Stimulated activated naive CD8-positive, alpha-beta T cell treated with anti-CD3 and anti-CD28 coated beads, Interleukin-15, amount 100 ng/mL, for 72 hours (primary cell): Measurements from ENCODE around the gene ASPHD2.

ENCODE experiments used
- ATAC-seq: fragments of 150-1000 bp; cut with Tn5 transposase; 2 replicates; pipeline ENCODE4 v1.10.0; 2021; ENCODE audit warnings: mild to moderate bottlenecking, moderate library complexity
- DNase-seq, 2 donors: peaks; one replicate each; pipeline ENCODE4 v3.0.0; 2021 to 2022
- H3K27ac Mint-ChIP-seq, 2 donors: one replicate each; pipeline ENCODE4 v1.8.0; 2022; ENCODE audit warnings: mild to moderate bottlenecking in 2 of 2, mixed read lengths in 2 of 2, moderate library complexity in 2 of 2
- H3K27me3 Mint-ChIP-seq: one replicate; pipeline ENCODE4 v1.8.0; 2022; ENCODE audit warnings: mixed read lengths
- H3K4me1 Mint-ChIP-seq: one replicate; pipeline ENCODE4 v1.8.0; 2022; ENCODE audit warnings: mild to moderate bottlenecking, mixed read lengths
- H3K4me3 Mint-ChIP-seq, 2 donors: one replicate each; pipeline ENCODE4 v1.8.0; 2022; ENCODE audit warnings: mild to moderate bottlenecking in 2 of 2, mixed read lengths in 2 of 2, moderate library complexity in 1 of 2
- H3K9me3 Mint-ChIP-seq, 2 donors: one replicate each; pipeline ENCODE4 v1.8.0; 2022; ENCODE audit warnings: mixed read lengths in 2 of 2

The ASPHD2 gene

GRCh38 chr22:26471522-26471921, 42.5 kb downstream of the ASPHD2 start:
- Mint-ChIP-seq H3K9me3 (no peaks in the 10 kb centered on the region), H3K4me1 (peaks cover 9% of the 10 kb centered on the region), H3K27ac (no peak overlapping the region), H3K4me3 (no peak overlapping the region), H3K27me3 (no peaks in the 10 kb centered on the region)
- no peak for ATAC-seq
- no peak for DNase-seq

GRCh38 chr22:26474682-26475081, 45.6 kb downstream of the ASPHD2 start:
- ATAC-seq (peak; percentile 43), DNase-seq (no peak)
- no peaks in the 10 kb centered on the region for H3K27me3 Mint-ChIP-seq
- no peak overlapping the region for H3K27ac Mint-ChIP-seq
- no peaks in the 10 kb centered on the region for H3K9me3 Mint-ChIP-seq
- no peak overlapping the region for H3K4me3 Mint-ChIP-seq
- H3K4me1 Mint-ChIP-seq = peaks cover 38% of the 10 kb centered on the region

- ATAC-seq (peak; percentile 78), DNase-seq (no peak)
- Mint-ChIP-seq H3K27ac (peak overlapping the region in 1 of 2 donors; percentile 5), H3K27me3 (no peaks in the 10 kb centered on the region), H3K4me3 (no peak overlapping the region), H3K9me3 (no peaks in the 10 kb centered on the region), H3K4me1 (peaks cover 60% of the 10 kb centered on the region)
Measured at GRCh38 chr22:26476705-26477340, 47.8 kb downstream of the ASPHD2 start.

GRCh38 chr22:26477341-26477731, 48.3 kb downstream of the ASPHD2 start:
- no peak for ATAC-seq
- Mint-ChIP-seq H3K4me3 (no peak overlapping the region), H3K27me3 (no peaks in the 10 kb centered on the region), H3K9me3 (no peaks in the 10 kb centered on the region), H3K27ac (no peak overlapping the region), H3K4me1 (peaks cover 65% of the 10 kb centered on the region)
- DNase-seq = no peak

GRCh38 chr22:26479043-26479791, 50.2 kb downstream of the ASPHD2 start:
- Mint-ChIP-seq H3K4me3 (peak overlapping the region; percentile 98 to 99), H3K9me3 (no peaks in the 10 kb centered on the region), H3K27ac (peak overlapping the region; percentile 51 to 85), H3K4me1 (peaks cover 74% of the 10 kb centered on the region), H3K27me3 (no peaks in the 10 kb centered on the region)
- no peak for ATAC-seq
- no peak for DNase-seq

GRCh38 chr22:26479792-26480610, 50.9 kb downstream of the ASPHD2 start:
- no peak for ATAC-seq
- peaks cover 76% of the 10 kb centered on the region for H3K4me1 Mint-ChIP-seq
- H3K4me3 Mint-ChIP-seq = peak overlapping the region; percentile 98 to 99
- peak overlapping the region; percentile 51 to 85 for H3K27ac Mint-ChIP-seq
- H3K27me3 Mint-ChIP-seq = no peaks in the 10 kb centered on the region
- DNase-seq = no peak
- no peaks in the 10 kb centered on the region for H3K9me3 Mint-ChIP-seq

- H3K4me1 Mint-ChIP-seq = peaks cover 82% of the 10 kb centered on the region
- no peak for DNase-seq
- H3K27ac Mint-ChIP-seq = peak overlapping the region; percentile 14 to 47
- H3K9me3 Mint-ChIP-seq = no peaks in the 10 kb centered on the region
- H3K4me3 Mint-ChIP-seq = peak overlapping the region; percentile 98 to 99
- no peaks in the 10 kb centered on the region for H3K27me3 Mint-ChIP-seq
- no peak for ATAC-seq
Measured at GRCh38 chr22:26480611-26480932, 51.5 kb downstream of the ASPHD2 start.

- Mint-ChIP-seq H3K27me3 (no peaks in the 10 kb centered on the region), H3K4me1 (peaks cover 88% of the 10 kb centered on the region), H3K4me3 (peak overlapping the region; percentile 98 to 99), H3K9me3 (no peaks in the 10 kb centered on the region), H3K27ac (peak overlapping the region in 1 of 2 donors; percentile 47)
- no peak for DNase-seq
- ATAC-seq = no peak
Measured at GRCh38 chr22:26481112-26481693, 52.1 kb downstream of the ASPHD2 start.

GRCh38 chr22:26481694-26482093, 52.6 kb downstream of the ASPHD2 start:
- DNase-seq (no peak), ATAC-seq (no peak)
- Mint-ChIP-seq H3K27me3 (no peaks in the 10 kb centered on the region), H3K27ac (peak overlapping the region in 1 of 2 donors; percentile 87), H3K4me3 (peak overlapping the region; percentile 98 to 99), H3K4me1 (peaks cover 87% of the 10 kb centered on the region), H3K9me3 (no peaks in the 10 kb centered on the region)

GRCh38 chr22:26482161-26482560, 53.1 kb downstream of the ASPHD2 start:
- ATAC-seq (no peak), DNase-seq (no peak)
- H3K4me1 Mint-ChIP-seq = peaks cover 83% of the 10 kb centered on the region
- no peaks in the 10 kb centered on the region for H3K9me3 Mint-ChIP-seq
- peak overlapping the region in 1 of 2 donors; percentile 98 for H3K27ac Mint-ChIP-seq
- H3K27me3 Mint-ChIP-seq = no peaks in the 10 kb centered on the region
- peak overlapping the region; percentile 98 to 99 for H3K4me3 Mint-ChIP-seq

GRCh38 chr22:26483043-26483438, 54.0 kb downstream of the ASPHD2 start:
- DNase-seq (no peak), ATAC-seq (peak; percentile 1)
- peak overlapping the region; percentile 98 to 99 for H3K4me3 Mint-ChIP-seq
- no peaks in the 10 kb centered on the region for H3K27me3 Mint-ChIP-seq
- H3K27ac Mint-ChIP-seq = peak overlapping the region; percentile 97 to 98
- H3K9me3 Mint-ChIP-seq = no peaks in the 10 kb centered on the region
- H3K4me1 Mint-ChIP-seq = peaks cover 79% of the 10 kb centered on the region

- peak within 1 kb of the TSS; percentile 98 to 99 for H3K4me3 Mint-ChIP-seq
- H3K27ac Mint-ChIP-seq = peak within 1 kb of the TSS; percentile 97 to 98
- H3K4me1 Mint-ChIP-seq = peaks cover 80% of the 10 kb centered on the region
- no peaks in the 10 kb centered on the region for H3K27me3 Mint-ChIP-seq
- ATAC-seq = peak; percentile 92
- DNase-seq = peak; percentile 92
- no peaks in the 10 kb centered on the region for H3K9me3 Mint-ChIP-seq
Measured at GRCh38 chr22:26483439-26484359, 54.6 kb downstream of the ASPHD2 start, which contains the start of the genes HPS4 and SRRD. TSS of gene HPS4 (minus strand) at chr22:26483783. CDS start at chr22:26481762, 2,021 bp downstream. TSS of gene SRRD (plus strand) at chr22:26483877. CDS start at chr22:26483891, 14 bp downstream.

GRCh38 chr22:26484360-26484706, 55.3 kb downstream of the ASPHD2 start:
- H3K27ac Mint-ChIP-seq = peak overlapping the region; percentile 97 to 98
- no peaks in the 10 kb centered on the region for H3K9me3 Mint-ChIP-seq
- H3K4me3 Mint-ChIP-seq = peak overlapping the region; percentile 98 to 99
- no peaks in the 10 kb centered on the region for H3K27me3 Mint-ChIP-seq
- no peak for DNase-seq
- ATAC-seq = no peak
- peaks cover 73% of the 10 kb centered on the region for H3K4me1 Mint-ChIP-seq

GRCh38 chr22:26485013-26485412, 56.0 kb downstream of the ASPHD2 start:
- no peaks in the 10 kb centered on the region for H3K27me3 Mint-ChIP-seq
- DNase-seq (no peak), ATAC-seq (no peak)
- peak overlapping the region in 1 of 2 donors; percentile 82 for H3K27ac Mint-ChIP-seq
- no peaks in the 10 kb centered on the region for H3K9me3 Mint-ChIP-seq
- peaks cover 67% of the 10 kb centered on the region for H3K4me1 Mint-ChIP-seq
- peak overlapping the region; percentile 98 to 99 for H3K4me3 Mint-ChIP-seq
